Dendritic cell treated with granulocyte-macrophage colony-stimulating factor and Interleukin-4, amounts not matched to agents 40 ng/mL and 50 ng/mL, for 4 days (primary cell): ENCODE results near the gene KCNH3.
A peak's percentile ranks its signal among the peaks of the same experiment; 100 is the strongest.
"Not testable (repeated sequence)": the region's sequence is repeated elsewhere in the genome, so short reads cannot be mapped to it uniquely, and the experiment has no call there.

Source experiments
- H3K27ac Mint-ChIP-seq: one replicate; pipeline ENCODE4 v1.8.0; 2022; ENCODE audit warnings: mild to moderate bottlenecking, mixed read lengths
- H3K27me3 Mint-ChIP-seq: one replicate; pipeline ENCODE4 v1.8.0; 2022; ENCODE audit warnings: mild to moderate bottlenecking, mixed read lengths
- H3K36me3 Mint-ChIP-seq: one replicate; pipeline ENCODE4 v1.8.0; 2022; ENCODE audit warnings: low read depth, mixed read lengths
- H3K4me1 Mint-ChIP-seq: one replicate; pipeline ENCODE4 v1.8.0; 2022; ENCODE audit warnings: low read depth, mixed read lengths
- H3K4me3 Mint-ChIP-seq: one replicate; pipeline ENCODE4 v1.8.0; 2022; ENCODE audit warnings: mild to moderate bottlenecking, moderate library complexity, mixed read lengths
- H3K9me3 Mint-ChIP-seq: one replicate; pipeline ENCODE4 v1.8.0; 2022; ENCODE audit warnings: mixed read lengths
- intact Hi-C: fragments of 100-400 bp; cut with micrococcal nuclease; formaldehyde crosslinking; loops from one replicate; pipeline ENCODE4 v1.15.0; 2022

The KCNH3 gene, protein sequence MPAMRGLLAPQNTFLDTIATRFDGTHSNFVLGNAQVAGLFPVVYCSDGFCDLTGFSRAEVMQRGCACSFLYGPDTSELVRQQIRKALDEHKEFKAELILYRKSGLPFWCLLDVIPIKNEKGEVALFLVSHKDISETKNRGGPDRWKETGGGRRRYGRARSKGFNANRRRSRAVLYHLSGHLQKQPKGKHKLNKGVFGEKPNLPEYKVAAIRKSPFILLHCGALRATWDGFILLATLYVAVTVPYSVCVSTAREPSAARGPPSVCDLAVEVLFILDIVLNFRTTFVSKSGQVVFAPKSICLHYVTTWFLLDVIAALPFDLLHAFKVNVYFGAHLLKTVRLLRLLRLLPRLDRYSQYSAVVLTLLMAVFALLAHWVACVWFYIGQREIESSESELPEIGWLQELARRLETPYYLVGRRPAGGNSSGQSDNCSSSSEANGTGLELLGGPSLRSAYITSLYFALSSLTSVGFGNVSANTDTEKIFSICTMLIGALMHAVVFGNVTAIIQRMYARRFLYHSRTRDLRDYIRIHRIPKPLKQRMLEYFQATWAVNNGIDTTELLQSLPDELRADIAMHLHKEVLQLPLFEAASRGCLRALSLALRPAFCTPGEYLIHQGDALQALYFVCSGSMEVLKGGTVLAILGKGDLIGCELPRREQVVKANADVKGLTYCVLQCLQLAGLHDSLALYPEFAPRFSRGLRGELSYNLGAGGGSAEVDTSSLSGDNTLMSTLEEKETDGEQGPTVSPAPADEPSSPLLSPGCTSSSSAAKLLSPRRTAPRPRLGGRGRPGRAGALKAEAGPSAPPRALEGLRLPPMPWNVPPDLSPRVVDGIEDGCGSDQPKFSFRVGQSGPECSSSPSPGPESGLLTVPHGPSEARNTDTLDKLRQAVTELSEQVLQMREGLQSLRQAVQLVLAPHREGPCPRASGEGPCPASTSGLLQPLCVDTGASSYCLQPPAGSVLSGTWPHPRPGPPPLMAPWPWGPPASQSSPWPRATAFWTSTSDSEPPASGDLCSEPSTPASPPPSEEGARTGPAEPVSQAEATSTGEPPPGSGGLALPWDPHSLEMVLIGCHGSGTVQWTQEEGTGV

DNA sequence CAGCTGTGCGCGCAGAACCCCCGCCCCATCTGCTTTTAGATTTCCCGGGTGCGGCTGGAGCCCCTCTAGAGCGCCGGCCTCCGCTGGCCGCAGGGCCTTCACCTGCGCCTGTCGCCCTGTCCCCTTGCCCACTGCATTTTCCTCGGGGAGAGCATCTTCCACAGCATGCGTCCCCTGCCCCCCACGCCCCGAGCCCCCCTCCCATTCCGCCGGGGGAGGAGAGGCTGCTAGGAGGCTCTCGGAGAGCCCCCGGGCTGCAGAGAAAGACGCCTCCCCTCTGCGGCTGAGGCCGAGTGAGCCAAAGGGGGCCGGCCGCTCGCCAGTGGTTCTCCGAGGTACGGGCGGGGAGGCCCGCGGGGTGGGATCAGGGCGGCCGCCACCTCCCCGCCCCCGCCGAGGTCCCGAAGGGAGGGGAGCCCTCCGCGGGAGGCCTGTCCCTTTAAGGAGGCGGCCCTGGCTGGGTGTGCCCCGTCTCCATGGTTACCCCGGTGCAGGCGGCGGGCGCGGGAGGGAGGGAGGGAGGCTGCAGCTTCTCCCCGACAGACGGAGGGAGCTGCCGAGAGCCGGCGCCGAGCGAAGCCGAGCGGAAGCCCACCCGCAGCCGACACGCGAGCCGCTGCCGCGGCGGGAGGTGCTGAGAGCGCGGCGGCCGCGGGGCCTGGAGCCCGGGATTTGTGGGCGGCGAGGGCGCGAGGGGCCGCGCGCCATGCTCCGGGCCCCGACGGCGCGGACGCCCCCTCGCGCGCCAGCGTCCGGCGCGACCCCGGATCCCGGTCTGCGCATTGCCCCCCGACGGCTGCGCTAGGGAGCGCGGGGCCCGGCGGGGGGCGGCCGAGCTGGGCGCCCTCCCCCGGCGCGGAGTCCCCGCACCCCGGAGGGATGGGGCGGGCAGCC lies at the start of gene KCNH3:
Gene KCNH3, plus strand, starts transcription at position 521 of the 894 bp plus-strand sequence. CDS start 387 bp downstream, outside the sequence.
- peaks cover 52% of the 10 kb centered on the region for H3K27me3 Mint-ChIP-seq

DNA sequence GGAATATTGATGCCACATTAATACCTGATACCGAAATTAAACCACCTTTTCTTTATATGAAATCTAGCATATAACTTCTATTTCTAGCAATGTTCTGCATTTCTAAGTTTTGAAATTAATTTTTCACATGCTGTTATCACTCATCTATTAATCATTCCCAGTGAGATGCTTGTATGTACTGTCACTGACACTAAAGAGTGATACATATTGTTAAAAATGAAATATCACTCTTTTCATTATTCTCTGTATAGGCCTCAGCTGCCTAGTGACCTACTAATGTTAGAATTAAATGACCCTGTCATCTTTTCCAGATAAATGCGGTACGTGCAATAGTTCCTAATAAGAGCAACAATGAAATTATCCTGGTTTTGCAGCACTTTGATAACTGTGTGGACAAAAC lies 49.7 kb upstream of the KCNH3 start:
- H3K9me3 Mint-ChIP-seq: no peaks in the 10 kb centered on the region
- H3K4me1 Mint-ChIP-seq: no peaks in the 10 kb centered on the region
- no peaks in the 10 kb centered on the region for H3K27me3 Mint-ChIP-seq
- no peak overlapping the region for H3K27ac Mint-ChIP-seq
- intact Hi-C loops: no loop called here
- H3K4me3 Mint-ChIP-seq: no peak overlapping the region
- peaks cover 58% of the 10 kb centered on the region for H3K36me3 Mint-ChIP-seq

More for the DNA sequence above, at the start of gene KCNH3:
- no peaks in the 10 kb centered on the region for H3K9me3 Mint-ChIP-seq
- peak within 1 kb of the TSS; percentile 80 for H3K4me3 Mint-ChIP-seq
- peak within 1 kb of the TSS; percentile 32 for H3K27ac Mint-ChIP-seq
- peaks cover 52% of the 10 kb centered on the region for H3K4me1 Mint-ChIP-seq
- intact Hi-C loops: no loop called here
- H3K36me3 Mint-ChIP-seq: no peaks in the 10 kb centered on the region

DNA sequence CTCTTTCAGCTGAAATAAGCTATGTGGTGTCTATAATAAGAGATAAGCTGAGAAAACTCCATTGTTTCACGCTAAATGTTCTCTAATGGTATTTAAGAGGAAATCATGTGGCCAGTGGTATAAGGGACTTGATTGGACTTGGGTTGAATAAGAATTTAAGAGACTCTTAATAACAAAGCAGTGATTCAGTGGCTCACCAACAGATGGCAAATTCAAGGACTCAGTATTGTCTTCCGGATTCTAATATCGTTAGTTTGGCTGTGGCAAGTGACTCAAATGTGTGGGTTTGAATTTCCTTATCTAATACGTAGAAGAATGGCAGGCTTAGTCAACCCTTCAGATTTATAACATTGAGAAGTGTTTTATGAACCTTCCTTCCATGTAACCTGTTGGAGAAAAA lies 49.1 kb upstream of the KCNH3 start:
- no peak overlapping the region for H3K27ac Mint-ChIP-seq
- peaks cover 61% of the 10 kb centered on the region for H3K36me3 Mint-ChIP-seq
- no peaks in the 10 kb centered on the region for H3K27me3 Mint-ChIP-seq
- H3K4me3 Mint-ChIP-seq: no peak overlapping the region
- no peaks in the 10 kb centered on the region for H3K9me3 Mint-ChIP-seq
- intact Hi-C loops: no loop called here
- no peaks in the 10 kb centered on the region for H3K4me1 Mint-ChIP-seq

DNA sequence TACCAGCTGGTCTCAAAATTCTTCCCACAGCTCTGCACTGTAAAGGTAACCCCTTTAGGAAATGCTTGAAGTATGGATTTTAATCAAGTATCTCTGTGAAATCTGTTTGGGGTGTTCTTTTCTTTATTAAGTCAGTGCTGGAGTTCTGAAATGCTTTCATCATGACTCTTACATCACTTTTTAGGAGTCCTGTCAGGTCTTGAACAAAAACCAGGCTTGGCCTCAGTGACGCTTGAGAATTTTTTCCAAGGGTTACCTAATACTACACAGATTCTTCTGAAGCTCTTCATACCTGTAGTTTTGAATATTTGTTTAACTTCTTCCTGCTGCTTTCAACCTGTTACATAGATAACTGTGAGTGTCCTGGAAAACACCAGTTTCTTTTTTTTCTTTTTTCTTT lies 47.0 kb upstream of the KCNH3 start:
- Mint-ChIP-seq H3K27me3 (no peaks in the 10 kb centered on the region), H3K4me3 (no peak overlapping the region), H3K9me3 (no peaks in the 10 kb centered on the region), H3K36me3 (peaks cover 62% of the 10 kb centered on the region), H3K27ac (no peak overlapping the region), H3K4me1 (no peaks in the 10 kb centered on the region)
- intact Hi-C loops: no loop called here

DNA sequence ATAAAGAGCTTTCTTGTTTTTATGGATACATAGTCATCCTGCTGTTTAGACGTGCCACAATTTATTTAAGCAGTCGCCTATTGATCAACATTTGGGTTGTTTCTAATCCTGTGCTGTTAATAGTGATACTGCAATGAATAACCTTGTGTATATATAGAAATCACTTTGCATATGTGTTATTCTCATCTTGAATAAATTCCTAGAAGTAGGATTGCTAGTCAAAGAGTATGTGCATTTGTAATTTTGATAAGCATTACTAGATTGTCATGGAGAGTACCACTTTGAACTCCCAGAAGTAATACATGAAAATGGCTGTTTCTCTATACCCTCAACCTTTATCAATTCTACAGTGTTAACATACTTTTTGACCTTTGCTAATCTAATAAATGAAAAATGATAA lies 44.9 kb upstream of the KCNH3 start:
- H3K4me3 Mint-ChIP-seq: no peak overlapping the region
- H3K27ac Mint-ChIP-seq: no peak overlapping the region
- no peaks in the 10 kb centered on the region for H3K9me3 Mint-ChIP-seq
- H3K36me3 Mint-ChIP-seq: peaks cover 68% of the 10 kb centered on the region
- intact Hi-C loops: no loop called here
- no peaks in the 10 kb centered on the region for H3K27me3 Mint-ChIP-seq
- H3K4me1 Mint-ChIP-seq: no peaks in the 10 kb centered on the region

DNA sequence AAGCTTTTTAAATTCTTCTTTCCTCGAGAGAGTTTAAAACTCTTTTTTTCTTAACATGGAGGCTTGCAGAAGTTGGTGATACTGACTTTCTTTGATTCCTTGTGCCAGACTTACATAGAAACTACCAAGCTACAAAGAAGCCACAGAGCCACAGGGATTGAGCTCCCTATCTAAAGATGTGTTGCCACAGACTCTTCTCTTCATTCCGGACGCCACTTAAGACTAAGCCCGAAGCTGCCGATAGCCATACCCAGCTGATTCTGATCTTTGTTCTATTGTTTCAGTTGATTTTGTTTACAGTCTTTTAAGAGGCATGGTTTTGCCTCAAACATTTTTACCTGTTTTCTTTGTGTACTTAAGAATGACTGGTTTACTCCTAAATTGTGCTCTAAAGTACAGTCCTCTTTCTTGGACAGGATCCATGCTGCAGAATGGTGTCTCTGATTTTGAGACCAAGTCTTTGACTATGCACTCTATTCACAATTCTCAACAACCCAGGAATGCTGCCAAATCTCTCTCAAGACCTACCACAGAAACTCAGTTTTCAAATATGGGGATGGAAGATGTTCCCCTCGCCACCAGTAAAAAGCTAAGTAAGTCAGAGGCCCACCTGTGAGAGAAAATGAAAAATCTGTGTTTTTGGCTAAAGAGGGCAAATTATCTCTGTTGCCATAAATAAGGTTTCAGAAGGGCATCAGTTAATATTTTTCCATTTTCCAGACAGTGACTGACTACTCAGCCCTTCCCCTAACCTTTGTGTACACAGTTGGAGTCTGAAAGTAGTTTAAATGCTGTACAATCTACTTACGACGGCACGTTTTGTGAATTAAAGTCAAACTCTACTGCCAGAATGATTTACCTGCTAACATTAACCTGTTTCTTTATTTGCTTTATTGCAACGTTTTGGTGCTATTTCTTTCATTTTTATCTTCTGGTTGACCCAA lies 42.1 kb upstream of the KCNH3 start:
- Mint-ChIP-seq H3K36me3 (peaks cover 74% of the 10 kb centered on the region), H3K9me3 (no peaks in the 10 kb centered on the region), H3K27me3 (no peaks in the 10 kb centered on the region), H3K4me3 (no peak overlapping the region), H3K27ac (no peak overlapping the region), H3K4me1 (no peaks in the 10 kb centered on the region)
- intact Hi-C loops: no loop called here

DNA sequence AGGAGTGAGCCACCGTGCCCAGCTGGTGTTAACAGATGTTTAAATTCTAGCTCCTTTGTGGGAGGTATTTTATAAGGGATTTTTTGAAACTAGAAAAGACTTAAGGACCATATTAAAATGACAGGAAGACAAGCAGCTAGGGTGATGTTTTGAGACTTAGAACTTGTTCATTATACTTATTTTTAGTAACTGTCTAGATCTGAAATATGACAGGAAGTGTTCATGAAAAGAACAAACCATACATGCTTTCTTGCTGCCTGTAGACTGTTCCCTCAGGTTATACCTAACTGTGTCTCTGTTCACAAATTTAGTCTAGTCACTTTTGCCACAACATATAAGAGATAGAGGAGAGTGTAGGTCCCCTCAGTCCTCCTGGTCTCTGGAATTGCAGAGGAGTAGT lies 36.9 kb upstream of the KCNH3 start:
- intact Hi-C loops: no loop called here
- no peaks in the 10 kb centered on the region for H3K27me3 Mint-ChIP-seq
- peaks cover 6% of the 10 kb centered on the region for H3K4me1 Mint-ChIP-seq
- H3K4me3 Mint-ChIP-seq: no peak overlapping the region
- no peak overlapping the region for H3K27ac Mint-ChIP-seq
- H3K9me3 Mint-ChIP-seq: no peaks in the 10 kb centered on the region
- peaks cover 70% of the 10 kb centered on the region for H3K36me3 Mint-ChIP-seq

DNA sequence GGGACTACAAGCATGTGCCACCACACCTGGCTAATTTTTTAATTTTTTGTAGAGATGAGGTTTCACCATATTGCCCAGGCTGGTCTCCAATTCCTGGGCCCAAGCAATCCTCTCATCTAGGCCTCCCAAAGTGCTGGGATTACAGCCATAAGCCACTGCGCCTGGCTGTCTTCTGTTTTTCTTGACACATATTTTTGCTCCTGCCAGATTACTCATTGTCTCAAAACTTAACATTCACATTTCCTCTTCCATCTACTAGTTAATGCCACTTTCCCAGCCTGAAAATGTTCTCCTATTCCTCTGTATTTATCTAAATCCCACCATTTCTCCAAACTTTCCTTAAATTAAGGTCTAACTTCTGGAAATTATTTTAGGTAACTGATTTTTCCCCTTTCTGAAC lies 36.2 kb upstream of the KCNH3 start:
- Mint-ChIP-seq H3K27ac (no peak overlapping the region), H3K27me3 (no peaks in the 10 kb centered on the region), H3K9me3 (no peaks in the 10 kb centered on the region), H3K4me3 (no peak overlapping the region), H3K36me3 (peaks cover 63% of the 10 kb centered on the region), H3K4me1 (peaks cover 6% of the 10 kb centered on the region)
- intact Hi-C loops: no loop called here

DNA sequence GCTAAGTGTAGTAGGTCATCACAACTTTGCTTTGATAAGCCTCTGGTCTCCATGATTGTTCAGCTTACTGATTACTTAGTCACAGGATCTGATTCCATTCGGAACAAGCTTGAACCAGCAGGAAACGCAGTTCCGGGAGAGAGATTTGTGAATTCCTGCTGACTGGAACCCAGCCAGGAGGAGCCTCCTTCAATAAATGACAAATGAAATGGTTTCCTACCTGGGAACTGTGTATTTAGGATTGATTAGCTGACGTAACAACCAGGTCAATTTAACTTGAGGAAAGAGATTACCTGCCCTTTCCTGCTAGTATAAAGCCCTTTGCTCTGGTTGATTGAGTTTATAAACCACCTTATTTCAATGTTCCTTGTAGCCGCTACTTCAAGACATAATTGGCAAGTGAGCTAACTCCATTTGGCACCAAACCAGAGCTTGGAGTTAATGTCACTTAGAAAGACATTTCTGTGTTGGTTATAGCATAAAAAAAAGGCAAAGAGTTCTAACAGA lies 35.1 kb upstream of the KCNH3 start:
- H3K27ac Mint-ChIP-seq: no peak overlapping the region
- H3K36me3 Mint-ChIP-seq: peaks cover 61% of the 10 kb centered on the region
- H3K27me3 Mint-ChIP-seq: no peaks in the 10 kb centered on the region
- no peak overlapping the region for H3K4me3 Mint-ChIP-seq
- H3K9me3 Mint-ChIP-seq: no peaks in the 10 kb centered on the region
- intact Hi-C loops: no loop called here
- peaks cover 6% of the 10 kb centered on the region for H3K4me1 Mint-ChIP-seq

DNA sequence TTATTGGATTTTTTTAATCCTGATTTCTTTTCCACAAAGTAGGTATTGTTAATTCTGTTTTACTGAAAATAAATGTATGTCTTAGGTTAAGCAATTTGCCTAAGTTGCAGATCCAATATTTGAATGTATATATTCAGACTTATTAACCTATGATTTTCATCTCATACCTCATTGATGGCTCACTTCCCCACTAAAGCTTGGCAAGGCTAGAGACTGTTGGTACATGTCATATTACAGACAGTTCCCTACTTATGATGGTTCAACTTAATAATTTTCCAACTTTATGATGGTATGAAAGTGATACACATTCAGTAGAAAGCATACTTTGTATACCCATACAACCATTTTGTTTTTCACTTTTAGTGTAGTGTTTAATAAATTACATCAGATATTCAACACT lies 33.2 kb upstream of the KCNH3 start:
- H3K27me3 Mint-ChIP-seq: no peaks in the 10 kb centered on the region
- no peak overlapping the region for H3K4me3 Mint-ChIP-seq
- no peaks in the 10 kb centered on the region for H3K9me3 Mint-ChIP-seq
- H3K27ac Mint-ChIP-seq: peak overlapping the region; percentile 34
- H3K36me3 Mint-ChIP-seq: peaks cover 44% of the 10 kb centered on the region
- peaks cover 15% of the 10 kb centered on the region for H3K4me1 Mint-ChIP-seq
- intact Hi-C loops: no loop called here

DNA sequence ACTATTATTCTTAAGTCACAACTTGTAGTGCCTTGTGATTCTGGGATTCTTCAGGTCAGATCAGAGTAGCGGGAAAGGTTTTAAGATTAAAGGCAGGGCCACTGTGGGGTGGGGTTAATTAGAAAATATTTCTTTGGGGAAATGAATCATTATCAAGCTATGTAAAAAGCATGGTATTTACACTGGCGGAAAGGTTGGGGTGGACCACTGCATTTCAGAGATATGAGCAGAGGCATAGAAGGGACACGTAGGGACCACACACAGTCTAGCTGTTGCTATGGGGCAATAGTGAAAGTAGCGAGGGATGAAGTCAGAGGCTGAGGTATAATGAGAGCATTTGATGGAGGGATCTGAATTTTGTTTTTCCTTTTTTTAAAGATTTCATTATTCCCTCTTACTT lies 31.7 kb upstream of the KCNH3 start:
- intact Hi-C loops: no loop called here

DNA sequence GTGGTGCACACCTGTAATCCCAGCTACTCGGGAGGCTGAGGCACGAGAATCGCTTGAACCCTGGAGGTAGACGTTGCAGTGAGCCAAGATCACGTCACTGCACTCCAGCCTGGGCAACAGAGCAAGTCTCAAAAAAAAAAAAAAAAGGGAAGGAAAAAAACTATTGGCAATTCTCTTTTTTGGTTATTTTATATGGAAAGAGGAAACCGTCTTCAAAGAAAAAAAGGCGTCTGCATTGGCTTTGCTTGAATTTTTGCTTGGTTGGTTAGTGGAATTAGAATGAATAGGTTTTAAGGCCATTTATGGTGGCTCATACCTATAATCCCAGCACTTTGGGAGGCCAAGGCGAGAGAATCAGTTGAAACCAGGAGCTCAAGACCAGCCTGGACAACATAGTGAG lies 29.1 kb upstream of the KCNH3 start:
- H3K9me3 Mint-ChIP-seq, H3K4me3 Mint-ChIP-seq, H3K27me3 Mint-ChIP-seq: not testable (repeated sequence)
- peaks cover 19% of the 10 kb centered on the region for H3K4me1 Mint-ChIP-seq
- peak overlapping the region; percentile 80 for H3K27ac Mint-ChIP-seq
- intact Hi-C loops: loop anchor here (5.0 kb wide), 1 partner anchor 217 kb away; no protein-coding TSS in a partner anchor
- peaks cover 14% of the 10 kb centered on the region for H3K36me3 Mint-ChIP-seq

More for the DNA sequence above, 31.7 kb upstream of the KCNH3 start:
- no peak overlapping the region for H3K27ac Mint-ChIP-seq
- peaks cover 30% of the 10 kb centered on the region for H3K36me3 Mint-ChIP-seq
- peaks cover 20% of the 10 kb centered on the region for H3K4me1 Mint-ChIP-seq
- no peaks in the 10 kb centered on the region for H3K9me3 Mint-ChIP-seq
- H3K4me3 Mint-ChIP-seq: no peak overlapping the region
- no peaks in the 10 kb centered on the region for H3K27me3 Mint-ChIP-seq
